Liver (tissue), 9 donors: Measurements from ENCODE around the gene BPI. TPM values are rescaled to one million over a fixed set of nuclear protein-coding genes. Genes with fewer than 3 reads are reported as not detected.

Experiments used
- DNase-seq: peaks from one replicate; pipeline ENCODE4 v3.0.0-alpha.2; 2017; ENCODE audit warnings: low spot score
- H3K27ac ChIP-seq, 2 donors: one replicate each; pipeline ENCODE4 v1.7.0; 2013; ENCODE audit warnings: inconsistent platforms in 2 of 2, low read length in 2 of 2, control low read depth in 1 of 2, low read depth in 1 of 2, mild to moderate bottlenecking in 1 of 2
- H3K27me3 ChIP-seq, 4 donors: one replicate each; pipeline versions ENCODE4 v1.6.1 to v1.7.0; 2013; ENCODE audit warnings: low read length in 3 of 4, inconsistent platforms in 1 of 4, mild to moderate bottlenecking in 1 of 4, moderate library complexity in 1 of 4; ENCODE audit not compliant: control insufficient read depth in 4 of 4, insufficient read depth in 4 of 4
- H3K36me3 ChIP-seq, 4 donors: one replicate each; pipeline versions ENCODE4 v1.6.1 to v1.7.0; 2013; ENCODE audit warnings: low read length in 3 of 4, mild to moderate bottlenecking in 3 of 4, low read depth in 1 of 4, moderate library complexity in 1 of 4; ENCODE audit not compliant: control insufficient read depth in 4 of 4, insufficient read depth in 3 of 4
- H3K4me1 ChIP-seq, 4 donors: one replicate each; pipeline versions ENCODE4 v1.6.1 to v1.7.0; 2013; ENCODE audit warnings: low read length in 3 of 4, mild to moderate bottlenecking in 3 of 4, moderate library complexity in 1 of 4; ENCODE audit not compliant: control insufficient read depth in 4 of 4, insufficient read depth in 4 of 4
- H3K4me3 ChIP-seq, 3 donors: one replicate each; pipeline versions ENCODE4 v1.6.1 to v1.7.0; 2013; ENCODE audit warnings: low read length in 3 of 3, control low read depth in 1 of 3, low read depth in 1 of 3, mild to moderate bottlenecking in 1 of 3
- H3K9ac ChIP-seq, 2 donors: one replicate each; pipeline ENCODE4 v1.7.0; 2013; ENCODE audit warnings: low read length in 2 of 2, mild to moderate bottlenecking in 2 of 2, moderate library complexity in 2 of 2, control low read depth in 1 of 2, low read depth in 1 of 2
- H3K9me3 ChIP-seq, 4 donors: one replicate each; pipeline versions ENCODE4 v1.6.1 to v1.7.0; 2013; ENCODE audit warnings: low read length in 3 of 4; ENCODE audit not compliant: control insufficient read depth in 4 of 4
- EGR1 ChIP-seq, 2 donors: IDR thresholded peaks; 2 replicates each; pipeline ENCODE4 v1.6.1; 2016 to 2018; ENCODE audit warnings: antibody characterized with exemption in 2 of 2, low read depth in 2 of 2
- FOXA1 ChIP-seq: IDR thresholded peaks from 2 replicates; pipeline ENCODE4 v1.6.1; 2016; ENCODE audit warnings: antibody characterized with exemption
- GABPA ChIP-seq, 2 donors: IDR thresholded peaks in 1 of 2; conservative IDR thresholded peaks in 1 of 2; 2 replicates each; pipeline ENCODE4 v1.6.1; 2016; ENCODE audit warnings: antibody characterized with exemption in 2 of 2, mild to moderate bottlenecking in 1 of 2, moderate library complexity in 1 of 2
- HNF4A ChIP-seq, 2 donors: conservative IDR thresholded peaks; 2 replicates each; pipeline ENCODE4 v1.6.1; 2016; ENCODE audit warnings: antibody characterized with exemption in 2 of 2, mild to moderate bottlenecking in 2 of 2
- JUND ChIP-seq, 2 donors: IDR thresholded peaks; 2 replicates each; pipeline ENCODE4 v1.6.1; 2016; ENCODE audit warnings: antibody characterized with exemption in 2 of 2
- RAD21 ChIP-seq, 2 donors: IDR thresholded peaks; 2 replicates each; pipeline ENCODE4 v1.6.1; 2016; ENCODE audit warnings: antibody characterized with exemption in 2 of 2, mild to moderate bottlenecking in 2 of 2
- RXRA ChIP-seq, 2 donors: IDR thresholded peaks; 2 replicates each; pipeline ENCODE4 v1.6.1; 2017 to 2018; ENCODE audit warnings: antibody characterized with exemption in 2 of 2, mild to moderate bottlenecking in 1 of 2
- SP1 ChIP-seq: IDR thresholded peaks from 2 replicates; pipeline ENCODE4 v1.6.1; 2018; ENCODE audit warnings: antibody characterized with exemption, mild to moderate bottlenecking
- TAF1 ChIP-seq: conservative IDR thresholded peaks from 2 replicates; pipeline ENCODE4 v1.6.1; 2016; ENCODE audit warnings: antibody characterized with exemption, mild to moderate bottlenecking
- YY1 ChIP-seq: IDR thresholded peaks from 2 replicates; pipeline ENCODE4 v1.6.1; 2016; ENCODE audit warnings: antibody characterized with exemption, mild to moderate bottlenecking
- whole genome bisulfite sequencing: extraction: QIAGEN DNeasy Blood & Tissue Kit; methylation state at CpG from one replicate; pipeline ENCODE4 v1.1.7; 2013; 5-methylcytosine and 5-hydroxymethylcytosine counted together
- polyA plus RNA-seq, 2 donors: library from polyadenylated mRNA; stranded (reverse) in 1 of 2; unstranded in 1 of 2; fragments of 200-250 nt in 1 of 2; fragments of >200 nt in 1 of 2; fragmentation: Nextera tagmentation in 1 of 2; extraction: Ambion mirVana in 1 of 2; gene quantifications; one replicate each; pipeline versions ENCODE4 v1.2.1 to v1.2.3, GENCODE V29; 2013 to 2015
- total RNA-seq, 2 donors: library from RNA; depleted of rRNA; stranded (reverse); fragments of >200 nt; gene quantifications; one replicate each; pipeline ENCODE4 v1.2.3, GENCODE V29; 2014
- TF ChIP-seq, protein P1 (sequence below): IDR thresholded peaks from 2 replicates; pipeline ENCODE4 v1.6.1; 2016; ENCODE audit warnings: antibody characterized with exemption
- TF ChIP-seq, protein P2 (sequence below): IDR thresholded peaks from 2 replicates; pipeline ENCODE4 v1.6.1; 2016; ENCODE audit warnings: antibody characterized with exemption, mild to moderate bottlenecking
- TF ChIP-seq, protein P3 (sequence below): fragments of 150-350 bp; IDR thresholded peaks from 2 replicates; pipeline ENCODE4 v1.5.1; 2017; ENCODE audit warnings: improper control_type of control experiment, low read depth, low read length; ENCODE audit not compliant: missing input control
- TF ChIP-seq, protein P4 (sequence below): IDR thresholded peaks from 2 replicates; pipeline ENCODE4 v1.6.1; 2016; ENCODE audit warnings: antibody characterized with exemption
- donor health status: healthy.
- donor health status: healthy.
- donor health status: healthy.
- donor health status: healthy.
- donor health status: healthy.

Gene BPI
- total and polyA plus RNA-seq, 4 donors, result 0.08 to 10.3 (median 0.37) TPM; not detected in 1

DNA sequence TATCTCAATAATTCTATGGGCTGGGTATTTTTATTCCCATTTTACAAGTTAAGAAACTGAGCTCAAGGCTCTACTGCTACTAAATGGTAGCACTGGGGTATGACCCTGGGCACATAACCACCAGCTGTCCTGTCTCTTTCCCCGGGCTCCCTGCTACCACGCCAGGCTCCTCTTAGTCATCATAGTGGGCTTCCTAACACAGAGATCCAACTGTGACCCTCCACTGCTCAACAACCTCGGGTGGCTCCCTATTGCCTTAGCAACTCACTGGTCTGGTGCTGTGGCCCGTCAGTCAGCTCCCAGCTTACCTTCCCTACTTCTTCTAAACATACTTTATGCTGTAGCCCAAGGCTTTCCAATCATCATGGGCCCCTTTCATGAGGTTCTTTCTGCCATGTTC lies 47.9 kb upstream of the BPI start:
- DNase-seq, result no peak
- TF ChIP-seq, protein P1, sequence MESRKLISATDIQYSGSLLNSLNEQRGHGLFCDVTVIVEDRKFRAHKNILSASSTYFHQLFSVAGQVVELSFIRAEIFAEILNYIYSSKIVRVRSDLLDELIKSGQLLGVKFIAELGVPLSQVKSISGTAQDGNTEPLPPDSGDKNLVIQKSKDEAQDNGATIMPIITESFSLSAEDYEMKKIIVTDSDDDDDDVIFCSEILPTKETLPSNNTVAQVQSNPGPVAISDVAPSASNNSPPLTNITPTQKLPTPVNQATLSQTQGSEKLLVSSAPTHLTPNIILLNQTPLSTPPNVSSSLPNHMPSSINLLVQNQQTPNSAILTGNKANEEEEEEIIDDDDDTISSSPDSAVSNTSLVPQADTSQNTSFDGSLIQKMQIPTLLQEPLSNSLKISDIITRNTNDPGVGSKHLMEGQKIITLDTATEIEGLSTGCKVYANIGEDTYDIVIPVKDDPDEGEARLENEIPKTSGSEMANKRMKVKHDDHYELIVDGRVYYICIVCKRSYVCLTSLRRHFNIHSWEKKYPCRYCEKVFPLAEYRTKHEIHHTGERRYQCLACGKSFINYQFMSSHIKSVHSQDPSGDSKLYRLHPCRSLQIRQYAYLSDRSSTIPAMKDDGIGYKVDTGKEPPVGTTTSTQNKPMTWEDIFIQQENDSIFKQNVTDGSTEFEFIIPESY, result no peak
- TF ChIP-seq RXRA (IDR thresholded peaks at IDR 0.05) (no peak), JUND (IDR thresholded peaks at IDR 0.05) (no peak), TAF1 (no peak), RAD21 (IDR thresholded peaks at IDR 0.05) (no peak), HNF4A (conservative IDR thresholded peaks at IDR 0.05) (no peak), FOXA1 (no peak), GABPA (IDR thresholded peaks at IDR 0.05 in 1 of 2, conservative IDR thresholded peaks at IDR 0.05 in 1 of 2) (no peak), YY1 (no peak)
- TF ChIP-seq, protein P2, sequence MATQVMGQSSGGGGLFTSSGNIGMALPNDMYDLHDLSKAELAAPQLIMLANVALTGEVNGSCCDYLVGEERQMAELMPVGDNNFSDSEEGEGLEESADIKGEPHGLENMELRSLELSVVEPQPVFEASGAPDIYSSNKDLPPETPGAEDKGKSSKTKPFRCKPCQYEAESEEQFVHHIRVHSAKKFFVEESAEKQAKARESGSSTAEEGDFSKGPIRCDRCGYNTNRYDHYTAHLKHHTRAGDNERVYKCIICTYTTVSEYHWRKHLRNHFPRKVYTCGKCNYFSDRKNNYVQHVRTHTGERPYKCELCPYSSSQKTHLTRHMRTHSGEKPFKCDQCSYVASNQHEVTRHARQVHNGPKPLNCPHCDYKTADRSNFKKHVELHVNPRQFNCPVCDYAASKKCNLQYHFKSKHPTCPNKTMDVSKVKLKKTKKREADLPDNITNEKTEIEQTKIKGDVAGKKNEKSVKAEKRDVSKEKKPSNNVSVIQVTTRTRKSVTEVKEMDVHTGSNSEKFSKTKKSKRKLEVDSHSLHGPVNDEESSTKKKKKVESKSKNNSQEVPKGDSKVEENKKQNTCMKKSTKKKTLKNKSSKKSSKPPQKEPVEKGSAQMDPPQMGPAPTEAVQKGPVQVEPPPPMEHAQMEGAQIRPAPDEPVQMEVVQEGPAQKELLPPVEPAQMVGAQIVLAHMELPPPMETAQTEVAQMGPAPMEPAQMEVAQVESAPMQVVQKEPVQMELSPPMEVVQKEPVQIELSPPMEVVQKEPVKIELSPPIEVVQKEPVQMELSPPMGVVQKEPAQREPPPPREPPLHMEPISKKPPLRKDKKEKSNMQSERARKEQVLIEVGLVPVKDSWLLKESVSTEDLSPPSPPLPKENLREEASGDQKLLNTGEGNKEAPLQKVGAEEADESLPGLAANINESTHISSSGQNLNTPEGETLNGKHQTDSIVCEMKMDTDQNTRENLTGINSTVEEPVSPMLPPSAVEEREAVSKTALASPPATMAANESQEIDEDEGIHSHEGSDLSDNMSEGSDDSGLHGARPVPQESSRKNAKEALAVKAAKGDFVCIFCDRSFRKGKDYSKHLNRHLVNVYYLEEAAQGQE, result no peak
- TF ChIP-seq, protein P3, sequence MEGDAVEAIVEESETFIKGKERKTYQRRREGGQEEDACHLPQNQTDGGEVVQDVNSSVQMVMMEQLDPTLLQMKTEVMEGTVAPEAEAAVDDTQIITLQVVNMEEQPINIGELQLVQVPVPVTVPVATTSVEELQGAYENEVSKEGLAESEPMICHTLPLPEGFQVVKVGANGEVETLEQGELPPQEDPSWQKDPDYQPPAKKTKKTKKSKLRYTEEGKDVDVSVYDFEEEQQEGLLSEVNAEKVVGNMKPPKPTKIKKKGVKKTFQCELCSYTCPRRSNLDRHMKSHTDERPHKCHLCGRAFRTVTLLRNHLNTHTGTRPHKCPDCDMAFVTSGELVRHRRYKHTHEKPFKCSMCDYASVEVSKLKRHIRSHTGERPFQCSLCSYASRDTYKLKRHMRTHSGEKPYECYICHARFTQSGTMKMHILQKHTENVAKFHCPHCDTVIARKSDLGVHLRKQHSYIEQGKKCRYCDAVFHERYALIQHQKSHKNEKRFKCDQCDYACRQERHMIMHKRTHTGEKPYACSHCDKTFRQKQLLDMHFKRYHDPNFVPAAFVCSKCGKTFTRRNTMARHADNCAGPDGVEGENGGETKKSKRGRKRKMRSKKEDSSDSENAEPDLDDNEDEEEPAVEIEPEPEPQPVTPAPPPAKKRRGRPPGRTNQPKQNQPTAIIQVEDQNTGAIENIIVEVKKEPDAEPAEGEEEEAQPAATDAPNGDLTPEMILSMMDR, result no peak
- Histone ChIP-seq H3K36me3 (no peaks in the 10 kb centered on the region), H3K27me3 (no peaks in the 10 kb centered on the region), H3K4me1 (peaks cover 4 to 15% (median 9%) of the 10 kb centered on the region in 4 donors), H3K4me3 (no peak overlapping the region), H3K9me3 (no peaks in the 10 kb centered on the region), H3K27ac (no peak overlapping the region), H3K9ac (no peak overlapping the region)
- WGBS, result 90% methylated on average over 4 of the region's 4 CpGs

DNA sequence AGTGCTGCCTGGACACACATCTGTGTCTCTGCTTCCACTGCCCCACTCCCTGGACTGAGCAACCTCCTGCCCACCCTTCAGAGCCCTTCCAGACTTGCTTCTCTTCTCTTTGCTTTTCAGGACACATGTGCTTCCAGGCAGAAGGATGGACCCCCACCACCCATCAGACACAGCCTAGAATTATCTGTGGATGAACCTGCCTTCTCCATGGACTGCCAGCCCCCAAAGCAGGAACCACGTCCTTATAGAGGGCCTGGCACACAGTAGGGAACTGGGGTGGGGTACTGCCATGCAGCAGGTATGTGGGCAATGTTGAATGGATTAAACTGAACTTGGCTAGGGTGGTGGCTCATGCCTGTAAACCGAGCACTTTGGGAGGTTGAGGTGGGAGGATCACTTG lies 47.0 kb upstream of the BPI start:
- no peak for DNase-seq
- no peaks in the 10 kb centered on the region for H3K36me3 ChIP-seq
- TF ChIP-seq GABPA (IDR thresholded peaks at IDR 0.05 in 1 of 2, conservative IDR thresholded peaks at IDR 0.05 in 1 of 2) (no peak), RXRA (IDR thresholded peaks at IDR 0.05) (no peak), JUND (IDR thresholded peaks at IDR 0.05) (no peak), EGR1 (IDR thresholded peaks at IDR 0.05; ENCODE audit: low read depth in 2 of 2) (no peak), SP1 (no peak), FOXA1 (no peak), HNF4A (conservative IDR thresholded peaks at IDR 0.05) (no peak), RAD21 (IDR thresholded peaks at IDR 0.05) (no peak), YY1 (no peak)
- TF ChIP-seq, protein P3, result no peak
- TF ChIP-seq, protein P1, result no peak
- TF ChIP-seq, protein P4, sequence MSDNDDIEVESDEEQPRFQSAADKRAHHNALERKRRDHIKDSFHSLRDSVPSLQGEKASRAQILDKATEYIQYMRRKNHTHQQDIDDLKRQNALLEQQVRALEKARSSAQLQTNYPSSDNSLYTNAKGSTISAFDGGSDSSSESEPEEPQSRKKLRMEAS, result no peak
- H3K27me3 ChIP-seq, result no peaks in the 10 kb centered on the region
- no peak overlapping the region for H3K9ac ChIP-seq
- no peak overlapping the region for H3K27ac ChIP-seq
- no peaks in the 10 kb centered on the region for H3K9me3 ChIP-seq
- WGBS, result 83% methylated on average over 2 of the region's 2 CpGs
- peaks cover 4 to 15% (median 9%) of the 10 kb centered on the region in 4 donors for H3K4me1 ChIP-seq
- no peak overlapping the region for H3K4me3 ChIP-seq
